Subcutaneous adipose tissue (tissue), 4 donors: ENCODE measurements around the gene ANKFN1. TPM values are rescaled to one million over a fixed set of nuclear protein-coding genes. Genes with fewer than 3 reads are reported as not detected.

Experiments
- CTCF ChIP-seq: fragments of 450-650 bp; IDR thresholded peaks from one replicate; pipeline ENCODE4 v1.5.1; 2016; ENCODE audit warnings: low read depth, mild to moderate bottlenecking, control low read depth, antibody characterized with exemption, moderate library complexity
- total RNA-seq, 4 donors: library from RNA; depleted of rRNA; stranded (reverse); fragments of >200 nt; gene quantifications; one replicate each; pipeline ENCODE4 v1.1.0, GENCODE V29; 2016

The ANKFN1 gene
- total RNA-seq, 4 donors from 2014 or later: 2.9 to 15.5 (median 5.3) TPM; not detected in 1

GRCh38 chr17:56175299-56175955, 22.2 kb downstream of the ANKFN1 start:
- TF ChIP-seq CTCF: no peak

GRCh38 chr17:56176091-56176490, 22.8 kb downstream of the ANKFN1 start:
- no peak for TF ChIP-seq CTCF

DNA sequence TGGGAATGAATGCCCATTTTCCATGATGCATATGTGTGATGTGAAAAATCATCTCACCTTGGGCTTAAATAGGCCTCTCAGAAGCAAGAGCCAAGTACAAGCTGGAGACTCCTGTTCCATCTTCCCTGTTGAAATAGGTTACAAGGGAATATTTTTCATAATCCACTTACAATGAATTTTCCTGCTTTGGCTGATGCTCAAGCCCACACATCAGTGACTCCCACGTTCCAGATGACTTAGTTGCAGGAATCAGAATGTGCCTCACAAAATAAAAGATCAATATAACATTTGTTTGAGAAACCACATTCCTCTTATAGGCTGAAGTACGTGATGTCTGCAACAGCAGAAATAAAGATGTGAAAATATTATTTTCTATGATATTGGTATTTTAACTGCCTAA, 24.1 kb downstream of the ANKFN1 start:
- no peak for TF ChIP-seq CTCF

DNA sequence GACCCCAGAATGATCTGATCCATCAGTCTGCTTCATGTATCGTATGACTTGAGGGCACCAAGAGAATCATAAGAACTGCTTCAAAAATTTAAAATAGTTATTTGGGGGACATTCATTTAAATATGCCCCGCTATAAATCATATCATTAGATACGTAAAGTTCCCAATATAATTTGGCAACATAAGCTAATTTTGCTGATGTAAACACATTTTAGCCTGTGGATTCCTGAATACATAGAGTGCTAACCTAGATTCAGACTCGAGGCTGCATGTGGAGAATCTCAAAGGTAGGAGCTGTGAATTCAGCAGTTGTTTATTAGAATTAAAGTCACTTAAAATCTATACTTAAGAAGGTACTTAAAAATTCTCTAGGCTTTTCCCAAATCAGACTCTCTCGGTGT, 24.9 kb downstream of the ANKFN1 start:
- TF ChIP-seq CTCF: no peak

DNA sequence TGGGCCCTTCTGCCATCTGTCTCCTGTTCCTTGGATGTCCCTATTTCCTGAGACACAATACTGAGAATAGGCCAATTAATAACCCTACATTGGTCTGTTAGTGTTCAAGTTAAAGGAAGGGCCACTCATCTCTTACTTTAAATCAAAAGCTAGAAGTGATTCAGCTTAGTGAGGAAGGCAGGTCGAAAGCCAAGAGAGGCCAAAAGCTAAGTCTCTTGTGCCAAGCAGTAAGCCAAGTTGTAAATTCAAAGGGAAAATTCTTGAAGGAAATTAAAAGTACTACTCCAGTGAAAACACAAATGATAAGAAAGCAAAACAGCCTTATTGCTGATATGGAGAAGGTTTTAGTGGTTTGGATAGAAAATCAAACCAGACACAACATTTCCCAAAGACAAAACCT, 28.8 kb downstream of the ANKFN1 start:
- TF ChIP-seq CTCF: no peak

- TF ChIP-seq CTCF: no peak
Measured at GRCh38 chr17:56184650-56185049, 31.4 kb downstream of the ANKFN1 start.

GRCh38 chr17:56185491-56186221, 32.4 kb downstream of the ANKFN1 start:
- no peak for TF ChIP-seq CTCF
